Gastroesophageal sphincter (tissue), 3 donors: ENCODE data around the gene CASP2.
"Not testable (repeated sequence)": the region's sequence is repeated elsewhere in the genome, so short reads cannot be mapped to it uniquely, and the experiment has no call there.

Experiments
- POLR2AphosphoS5 ChIP-seq: sonication (generic); formaldehyde crosslinking; IDR thresholded peaks from one replicate; pipeline ENCODE4 v1.6.1; 2017; ENCODE audit warnings: antibody characterized with exemption
- TF ChIP-seq, protein P1 (sequence below), 4 experiments: fragments of 200-600 bp in 2 of 4; fragments of 450-650 bp in 2 of 4; sonication (generic) in 1 of 4; IDR thresholded peaks; one replicate each; pipeline ENCODE4 v1.5.1; 2017 to 2019; ENCODE audit warnings: antibody characterized with exemption in 4 of 4, mild to moderate bottlenecking in 2 of 4, moderate library complexity in 2 of 4

DNA sequence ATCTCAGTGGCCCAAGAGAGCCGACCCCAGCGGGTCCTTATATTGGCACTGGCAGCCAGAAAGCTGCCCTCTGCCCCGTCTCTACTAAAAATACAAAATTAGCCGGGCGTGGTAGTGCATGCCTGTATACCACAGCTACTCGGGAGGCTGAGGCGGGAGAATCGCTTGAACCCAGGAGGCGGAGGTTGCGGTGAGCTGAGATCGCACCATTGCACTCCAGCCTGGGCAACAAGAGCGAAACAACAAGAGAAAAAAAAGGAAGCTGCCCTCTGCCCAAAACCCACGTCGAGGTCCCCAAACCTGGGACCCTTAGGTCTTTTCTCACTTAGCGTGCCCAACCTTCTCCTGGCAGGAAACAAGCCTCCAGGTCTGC lies 24.0 kb upstream of the CASP2 start:
- TF ChIP-seq, protein P1, sequence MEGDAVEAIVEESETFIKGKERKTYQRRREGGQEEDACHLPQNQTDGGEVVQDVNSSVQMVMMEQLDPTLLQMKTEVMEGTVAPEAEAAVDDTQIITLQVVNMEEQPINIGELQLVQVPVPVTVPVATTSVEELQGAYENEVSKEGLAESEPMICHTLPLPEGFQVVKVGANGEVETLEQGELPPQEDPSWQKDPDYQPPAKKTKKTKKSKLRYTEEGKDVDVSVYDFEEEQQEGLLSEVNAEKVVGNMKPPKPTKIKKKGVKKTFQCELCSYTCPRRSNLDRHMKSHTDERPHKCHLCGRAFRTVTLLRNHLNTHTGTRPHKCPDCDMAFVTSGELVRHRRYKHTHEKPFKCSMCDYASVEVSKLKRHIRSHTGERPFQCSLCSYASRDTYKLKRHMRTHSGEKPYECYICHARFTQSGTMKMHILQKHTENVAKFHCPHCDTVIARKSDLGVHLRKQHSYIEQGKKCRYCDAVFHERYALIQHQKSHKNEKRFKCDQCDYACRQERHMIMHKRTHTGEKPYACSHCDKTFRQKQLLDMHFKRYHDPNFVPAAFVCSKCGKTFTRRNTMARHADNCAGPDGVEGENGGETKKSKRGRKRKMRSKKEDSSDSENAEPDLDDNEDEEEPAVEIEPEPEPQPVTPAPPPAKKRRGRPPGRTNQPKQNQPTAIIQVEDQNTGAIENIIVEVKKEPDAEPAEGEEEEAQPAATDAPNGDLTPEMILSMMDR (IDR thresholded peaks at IDR 0.05), result not testable (repeated sequence)
- not testable (repeated sequence) for TF ChIP-seq POLR2AphosphoS5
